Neural progenitor cell (in vitro differentiated cells): ENCODE results near the gene ARSB. TPM values are rescaled to one million over a fixed set of nuclear protein-coding genes. Genes with fewer than 3 reads are reported as not detected.

Experiments
- DNase-seq: peaks from one replicate; pipeline ENCODE4 v3.0.0-alpha.2; 2016; ENCODE audit warnings: low spot score
- H2AFZ ChIP-seq: fragments of 200-600 bp; sonication (generic); replicated peaks from 2 replicates; pipeline ENCODE4 v1.6.1; 2016; ENCODE audit warnings: antibody characterized with exemption
- H3F3A ChIP-seq: fragments of 200-600 bp; sonication (generic); 2 replicates; pipeline ENCODE4 v1.6.1; 2016; ENCODE audit warnings: antibody characterized with exemption, low read depth
- H3K27ac ChIP-seq: fragments of 200-600 bp; sonication (generic); 2 replicates; pipeline ENCODE4 v1.5.1; 2016; ENCODE audit warnings: mild to moderate bottlenecking
- H3K27me3 ChIP-seq: fragments of 200-600 bp; sonication (generic); 2 replicates; pipeline ENCODE4 v1.6.1; 2016; ENCODE audit warnings: mild to moderate bottlenecking, moderate library complexity
- H3K36me3 ChIP-seq: fragments of 200-600 bp; sonication (generic); 2 replicates; pipeline ENCODE4 v1.5.1; 2016
- H3K4me1 ChIP-seq: fragments of 200-600 bp; sonication (generic); 2 replicates; pipeline ENCODE4 v1.6.1; 2016; ENCODE audit warnings: mixed run types
- H3K4me2 ChIP-seq: fragments of 200-600 bp; sonication (generic); 2 replicates; pipeline ENCODE4 v1.6.1; 2016
- H3K4me3 ChIP-seq: fragments of 200-600 bp; sonication (generic); 2 replicates; pipeline ENCODE4 v1.5.1; 2016
- H3K79me2 ChIP-seq: fragments of 200-600 bp; sonication (generic); 2 replicates; pipeline ENCODE4 v1.6.1; 2016; ENCODE audit warnings: low read depth
- H3K9ac ChIP-seq: fragments of 200-600 bp; sonication (generic); 2 replicates; pipeline ENCODE4 v1.6.1; 2016
- H3K9me3 ChIP-seq: fragments of 200-600 bp; sonication (generic); 2 replicates; pipeline ENCODE4 v1.5.1; 2016; ENCODE audit warnings: low read depth
- H4K20me1 ChIP-seq: fragments of 200-600 bp; sonication (generic); 2 replicates; pipeline ENCODE4 v1.6.1; 2016; ENCODE audit warnings: low read depth
- H3K27ac Mint-ChIP-seq: 3 replicates; pipeline ENCODE4 v1.8.0; 2021; ENCODE audit warnings: mixed read lengths
- H3K27me3 Mint-ChIP-seq: 2 replicates; pipeline ENCODE4 v1.8.0; 2022; ENCODE audit warnings: low read depth, mild to moderate bottlenecking, inconsistent platforms, moderate library complexity, mixed read lengths; ENCODE audit not compliant: insufficient read depth
- H3K36me3 Mint-ChIP-seq: 3 replicates; pipeline ENCODE4 v1.8.0; 2021; ENCODE audit warnings: mixed read lengths
- H3K4me1 Mint-ChIP-seq: 3 replicates; pipeline ENCODE4 v1.8.0; 2021; ENCODE audit warnings: mixed read lengths
- H3K4me3 Mint-ChIP-seq: 3 replicates; pipeline ENCODE4 v1.8.0; 2021; ENCODE audit warnings: mild to moderate bottlenecking, moderate library complexity, mixed read lengths
- H3K9me3 Mint-ChIP-seq: 3 replicates; pipeline ENCODE4 v1.8.0; 2020; ENCODE audit warnings: mixed read lengths
- CTCF ChIP-seq: fragments of 200-600 bp; sonication (generic); IDR thresholded peaks from 2 replicates; pipeline ENCODE4 v1.5.1; 2017; ENCODE audit warnings: antibody characterized with exemption, mild to moderate bottlenecking
- EZH2 ChIP-seq: fragments of 200-600 bp; sonication (generic); IDR thresholded peaks from 2 replicates; pipeline ENCODE4 v1.6.1; 2017; ENCODE audit warnings: antibody characterized with exemption, mild to moderate bottlenecking, moderate library complexity
- EZH2phosphoT487 ChIP-seq: fragments of 200-600 bp; sonication (generic); IDR thresholded peaks from 2 replicates; pipeline ENCODE4 v1.6.1; 2017; ENCODE audit warnings: antibody characterized with exemption
- total RNA-seq: library from RNA; depleted of rRNA; stranded (reverse); fragments of >200 nt; gene quantifications from 2 replicates; pipeline ENCODE4 v1.2.3, GENCODE V29; 2015; ENCODE audit warnings: low replicate concordance

ARSB gene
- total RNA-seq, 1 donor from 2014 or later, result 15.3 TPM

- no peak for TF ChIP-seq CTCF
- TF ChIP-seq EZH2, result no peak
- TF ChIP-seq EZH2phosphoT487, result no peak
- Histone ChIP-seq H3K9me3 (no peaks in the 10 kb centered on the region), H3K4me3 (no peak overlapping the region), H3K4me1 (no peaks in the 10 kb centered on the region), H3K4me2 (no peak overlapping the region), H3K9ac (no peak overlapping the region), H3K27me3 (no peaks in the 10 kb centered on the region), H2AFZ (no peak overlapping the region), H3F3A (no peaks in the 10 kb centered on the region), H3K27ac (no peak overlapping the region), H4K20me1 (no peaks in the 10 kb centered on the region), H3K79me2 (no peaks in the 10 kb centered on the region), H3K36me3 (no peaks in the 10 kb centered on the region)
- no peak for DNase-seq
- no peak overlapping the region for H3K4me3 Mint-ChIP-seq
- no peaks in the 10 kb centered on the region for H3K27me3 Mint-ChIP-seq
- H3K4me1 Mint-ChIP-seq, result peaks cover 5% of the 10 kb centered on the region
- no peaks in the 10 kb centered on the region for H3K36me3 Mint-ChIP-seq
- no peaks in the 10 kb centered on the region for H3K9me3 Mint-ChIP-seq
- no peak overlapping the region for H3K27ac Mint-ChIP-seq
Measured at GRCh38 chr5:78799266-78800017, 185.7 kb downstream of the ARSB start.

GRCh38 chr5:78798673-78799029 is 186.5 kb downstream of the ARSB start:
- Histone ChIP-seq H3K36me3 (no peaks in the 10 kb centered on the region), H3K27me3 (no peaks in the 10 kb centered on the region), H3F3A (no peaks in the 10 kb centered on the region), H3K4me2 (no peak overlapping the region), H4K20me1 (no peaks in the 10 kb centered on the region), H3K9me3 (no peaks in the 10 kb centered on the region), H3K27ac (no peak overlapping the region), H2AFZ (no peak overlapping the region), H3K79me2 (no peaks in the 10 kb centered on the region), H3K9ac (no peak overlapping the region), H3K4me3 (no peak overlapping the region), H3K4me1 (peaks cover 3% of the 10 kb centered on the region)
- TF ChIP-seq EZH2 (no peak), EZH2phosphoT487 (no peak)
- Mint-ChIP-seq H3K27me3 (no peaks in the 10 kb centered on the region), H3K36me3 (no peaks in the 10 kb centered on the region), H3K9me3 (no peaks in the 10 kb centered on the region), H3K27ac (no peak overlapping the region), H3K4me3 (no peak overlapping the region), H3K4me1 (peaks cover 5% of the 10 kb centered on the region)
- DNase-seq, result no peak

GRCh38 chr5:78797936-78798672 is 187.0 kb downstream of the ARSB start:
- DNase-seq, result no peak

More at GRCh38 chr5:78797936-78798672, 187.0 kb downstream of the ARSB start:
- Histone ChIP-seq H3F3A (no peaks in the 10 kb centered on the region), H3K79me2 (no peaks in the 10 kb centered on the region), H2AFZ (no peak overlapping the region), H3K9ac (no peak overlapping the region), H3K4me3 (no peak overlapping the region), H3K36me3 (no peaks in the 10 kb centered on the region), H3K4me2 (no peak overlapping the region), H3K27me3 (no peaks in the 10 kb centered on the region), H3K27ac (no peak overlapping the region), H3K4me1 (peaks cover 3% of the 10 kb centered on the region), H4K20me1 (no peaks in the 10 kb centered on the region), H3K9me3 (no peaks in the 10 kb centered on the region)
- Mint-ChIP-seq H3K36me3 (no peaks in the 10 kb centered on the region), H3K4me3 (no peak overlapping the region), H3K27me3 (no peaks in the 10 kb centered on the region), H3K4me1 (peaks cover 5% of the 10 kb centered on the region), H3K9me3 (no peaks in the 10 kb centered on the region), H3K27ac (no peak overlapping the region)
- TF ChIP-seq CTCF (no peak), EZH2 (no peak), EZH2phosphoT487 (no peak)
